Endothelial cell of umbilical vein (primary cell): ENCODE measurements around the gene NRXN3. TPM values are rescaled to one million over a fixed set of nuclear protein-coding genes. Genes with fewer than 3 reads are reported as not detected.

Source experiments
- BruUV-seq: library from RNA; stranded (reverse); fragments of 400-500 nt; replicated peaks from 2 replicates; lab custom pipeline; 2021; lab: Mats Ljungman, UMichigan
- CTCF ChIA-PET: fragments of 300-600, 350-600 bp; sonication (Branson Sonifier 250); formaldehyde crosslinking; loops from one replicate; lab custom pipeline; 2021; ENCODE audit warnings: antibody characterized with exemption, inconsistent platforms; lab: Charles Lee
- POLR2A ChIA-PET: fragments of 300-600, 350-600 bp; sonication (Branson Sonifier 250); formaldehyde crosslinking; loops from one replicate; lab custom pipeline; 2021; ENCODE audit warnings: antibody characterized with exemption, inconsistent platforms; lab: Charles Lee
- DNase-seq: peaks from one replicate; pipeline ENCODE4 v3.0.0-alpha.2; 2011; ENCODE audit warnings: low read depth, low spot score
- FAIRE-seq: peaks from 2 replicates; lab custom pipeline; 2011; peaks lifted over from hg19 to GRCh38; lab: Jason Lieb, UNC
- H2AFZ ChIP-seq: 2 replicates; pipeline ENCODE4 v1.6.0; 2012; ENCODE audit warnings: low read depth, low read length, control low read depth, inconsistent platforms
- H3K27ac ChIP-seq: 2 replicates; pipeline ENCODE4 v1.5.1; 2011; ENCODE audit warnings: low read depth, mild to moderate bottlenecking, control low read depth, low read length, moderate library complexity; ENCODE audit not compliant: insufficient read depth
- H3K27me3 ChIP-seq, 2 experiments: 2 replicates each; pipeline versions ENCODE4 v1.6.0 to v1.6.1; 2011; ENCODE audit warnings: low read length in 2 of 2, mixed read lengths in 1 of 2; ENCODE audit not compliant: control insufficient read depth in 2 of 2, insufficient read depth in 2 of 2
- H3K36me3 ChIP-seq, 2 experiments: 2 replicates in 1 of 2; 3 replicates in 1 of 2; pipeline ENCODE4 v1.5.1; 2011; ENCODE audit warnings: low read length in 2 of 2, mild to moderate bottlenecking in 1 of 2, moderate library complexity in 1 of 2; ENCODE audit not compliant: control insufficient read depth in 2 of 2, insufficient read depth in 2 of 2; ENCODE audit errors: extremely low read depth in 1 of 2
- H3K4me1 ChIP-seq: 3 replicates; pipeline ENCODE4 v1.5.1; 2011; ENCODE audit warnings: mild to moderate bottlenecking, low read length; ENCODE audit not compliant: control insufficient read depth, insufficient read depth; ENCODE audit errors: extremely low read depth
- H3K4me2 ChIP-seq: 2 replicates; pipeline ENCODE4 v1.6.1; 2011; ENCODE audit warnings: low read length, control low read depth, mixed read lengths; ENCODE audit not compliant: insufficient read depth
- H3K4me3 ChIP-seq, 3 experiments: fragments of 200-600 bp in 1 of 3; sonication (generic), shearing (Covaris generic) in 1 of 3; replicated peaks in 1 of 3; 2 replicates each; pipeline ENCODE4 v1.5.1; 2011 to 2016; ENCODE audit warnings: control low read depth in 3 of 3, low read length in 3 of 3, mild to moderate bottlenecking in 2 of 3, inconsistent platforms in 1 of 3, low read depth in 1 of 3, moderate library complexity in 1 of 3; ENCODE audit not compliant: insufficient read depth in 1 of 3
- H3K79me2 ChIP-seq: 2 replicates; pipeline ENCODE4 v1.6.0; 2012; ENCODE audit warnings: low read length, inconsistent platforms; ENCODE audit not compliant: control insufficient read depth, insufficient read depth
- H3K9ac ChIP-seq: replicated peaks from 2 replicates; pipeline ENCODE3; 2011; ENCODE audit warnings: low read length, control low read depth; ENCODE audit not compliant: insufficient read depth; ENCODE audit errors: extremely low read depth
- H3K9me1 ChIP-seq: replicated peaks from 3 replicates; pipeline ENCODE4 v1.6.0; 2011; ENCODE audit warnings: mild to moderate bottlenecking, low read length; ENCODE audit not compliant: control insufficient read depth, insufficient read depth; ENCODE audit errors: extremely low read depth
- H3K9me3 ChIP-seq: replicated peaks from 2 replicates; pipeline ENCODE4 v1.5.1; 2012; ENCODE audit warnings: low read length, inconsistent platforms; ENCODE audit not compliant: control insufficient read depth, insufficient read depth
- H4K20me1 ChIP-seq: replicated peaks from 2 replicates; pipeline ENCODE3; 2011; ENCODE audit warnings: mild to moderate bottlenecking, low read length; ENCODE audit not compliant: control insufficient read depth, insufficient read depth; ENCODE audit errors: extremely low read depth
- EZH2 ChIP-seq: IDR thresholded peaks from 2 replicates; pipeline ENCODE4 v1.6.1; 2012; ENCODE audit warnings: borderline replicate concordance, low read depth, mild to moderate bottlenecking, moderate library complexity, low read length, inconsistent platforms; ENCODE audit not compliant: severe bottlenecking
- FOS ChIP-seq: IDR thresholded peaks from 2 replicates; pipeline ENCODE4 v1.6.1; 2011; ENCODE audit warnings: mild to moderate bottlenecking, low read length, moderate library complexity, borderline replicate concordance; ENCODE audit not compliant: insufficient read depth
- GATA2 ChIP-seq: IDR thresholded peaks from 2 replicates; pipeline ENCODE4 v1.7.0; 2011; ENCODE audit warnings: low read depth, mild to moderate bottlenecking, moderate library complexity, mixed read lengths, low read length; ENCODE audit not compliant: insufficient read length, insufficient read depth
- JUN ChIP-seq: IDR thresholded peaks from 2 replicates; pipeline ENCODE4 v1.6.1; 2011; ENCODE audit warnings: borderline replicate concordance, low read depth; ENCODE audit not compliant: insufficient read length, insufficient read depth
- MYC ChIP-seq: IDR thresholded peaks from one replicate; pipeline ENCODE4 v1.6.1; 2011; ENCODE audit warnings: mild to moderate bottlenecking, low read depth, low read length
- POLR2A ChIP-seq: IDR thresholded peaks from 2 replicates; pipeline ENCODE4 v1.6.1; 2012; ENCODE audit warnings: low read depth, mild to moderate bottlenecking, control low read depth, low read length
- POLR2AphosphoS5 ChIP-seq: IDR thresholded peaks from 2 replicates; pipeline ENCODE4 v1.6.1; 2012; ENCODE audit warnings: low read depth, mild to moderate bottlenecking, control low read depth, low read length, moderate library complexity; ENCODE audit not compliant: insufficient read depth
- dilution Hi-C: fragments of 300-500 bp; cut with MboI; formaldehyde crosslinking; loops from one replicate; pipeline ENCODE4 v1.15.0; 2019; ENCODE audit warnings: low sequenced_read_pairs; ENCODE audit not compliant: extremely low pct_ligation_motif_present
- intact Hi-C: fragments of 100-400 bp; cut with micrococcal nuclease; formaldehyde crosslinking; loops from one replicate; pipeline ENCODE4 v1.10.0; 2022
- polyA plus RNA-seq, 4 experiments: library from polyadenylated mRNA; depleted of rRNA in 3 of 4; stranded (reverse) in 3 of 4; unstranded in 1 of 4; fragments of >200 nt; gene quantifications; 2 replicates each; pipeline versions ENCODE4 v1.2.1 to v1.2.3, GENCODE V29; 2011 to 2012; ENCODE audit warnings: missing spikeins in 1 of 4
- total RNA-seq: library from RNA; stranded (reverse); gene quantifications from 2 replicates; pipeline ENCODE4 v1.2.3, GENCODE V29; 2021
- TF ChIP-seq, protein P1 (sequence below): IDR thresholded peaks from 2 replicates; pipeline ENCODE4 v1.6.1; 2011; ENCODE audit not compliant: insufficient read depth, insufficient read length
- TF ChIP-seq, protein P2 (sequence below), 2 donors: IDR thresholded peaks; 1 replicate in 1 of 2; 2 replicates in 1 of 2; pipeline ENCODE4 v1.5.1; 2011; ENCODE audit warnings: low read length in 2 of 2, mild to moderate bottlenecking in 2 of 2, moderate library complexity in 2 of 2, control low read depth in 1 of 2, inconsistent platforms in 1 of 2, low read depth in 1 of 2; ENCODE audit not compliant: insufficient read depth in 1 of 2; ENCODE audit errors: extremely low read depth in 1 of 2

NRXN3 gene
- total and polyA plus RNA-seq, 2 donors (not counting 3 experiments of a cell fraction or from before 2014, with no cell fraction given), result 0.72 to 4.2 TPM

DNA sequence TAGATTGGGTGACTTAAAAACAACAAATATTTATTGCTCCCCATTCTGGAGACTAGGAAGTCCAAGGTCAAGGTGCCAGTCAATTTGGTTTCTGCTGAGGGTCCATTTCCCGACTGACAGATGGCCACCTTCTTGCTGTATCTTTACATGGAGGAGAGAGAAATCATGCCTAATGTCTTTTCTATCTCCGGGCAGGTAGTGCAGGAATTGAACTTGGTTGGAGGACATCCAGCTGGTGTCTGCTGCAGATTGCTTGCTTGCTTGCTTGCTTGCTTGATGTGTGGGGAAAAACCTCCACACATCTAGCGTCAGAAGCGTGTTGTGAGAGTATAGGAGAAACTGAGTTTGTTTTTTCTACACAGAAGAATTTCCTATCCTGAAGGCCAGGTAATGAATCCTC is 1479.7 kb downstream of the NRXN3 start:
- H2AFZ ChIP-seq, result no peak overlapping the region
- ChIA-PET CTCF (no interaction called here), POLR2A (no interaction called here)
- H3K27me3 ChIP-seq, result no peaks in the 10 kb centered on the region
- FAIRE-seq (no peak), DNase-seq (no peak)
- H3K9me1 ChIP-seq, result no peaks in the 10 kb centered on the region
- no peaks in the 10 kb centered on the region for H3K4me1 ChIP-seq
- no TSS peak for BruUV-seq
- dilution Hi-C loops (no loop called here), intact Hi-C loops (no loop called here)
- H3K9me3 ChIP-seq, result peaks cover 3% of the 10 kb centered on the region
- TF ChIP-seq, protein P1, sequence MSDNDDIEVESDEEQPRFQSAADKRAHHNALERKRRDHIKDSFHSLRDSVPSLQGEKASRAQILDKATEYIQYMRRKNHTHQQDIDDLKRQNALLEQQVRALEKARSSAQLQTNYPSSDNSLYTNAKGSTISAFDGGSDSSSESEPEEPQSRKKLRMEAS, result no peak
- TF ChIP-seq GATA2 (no peak), JUN (no peak), POLR2AphosphoS5 (no peak), POLR2A (no peak), EZH2 (no peak), MYC (no peak), FOS (no peak)
- TF ChIP-seq, protein P2, sequence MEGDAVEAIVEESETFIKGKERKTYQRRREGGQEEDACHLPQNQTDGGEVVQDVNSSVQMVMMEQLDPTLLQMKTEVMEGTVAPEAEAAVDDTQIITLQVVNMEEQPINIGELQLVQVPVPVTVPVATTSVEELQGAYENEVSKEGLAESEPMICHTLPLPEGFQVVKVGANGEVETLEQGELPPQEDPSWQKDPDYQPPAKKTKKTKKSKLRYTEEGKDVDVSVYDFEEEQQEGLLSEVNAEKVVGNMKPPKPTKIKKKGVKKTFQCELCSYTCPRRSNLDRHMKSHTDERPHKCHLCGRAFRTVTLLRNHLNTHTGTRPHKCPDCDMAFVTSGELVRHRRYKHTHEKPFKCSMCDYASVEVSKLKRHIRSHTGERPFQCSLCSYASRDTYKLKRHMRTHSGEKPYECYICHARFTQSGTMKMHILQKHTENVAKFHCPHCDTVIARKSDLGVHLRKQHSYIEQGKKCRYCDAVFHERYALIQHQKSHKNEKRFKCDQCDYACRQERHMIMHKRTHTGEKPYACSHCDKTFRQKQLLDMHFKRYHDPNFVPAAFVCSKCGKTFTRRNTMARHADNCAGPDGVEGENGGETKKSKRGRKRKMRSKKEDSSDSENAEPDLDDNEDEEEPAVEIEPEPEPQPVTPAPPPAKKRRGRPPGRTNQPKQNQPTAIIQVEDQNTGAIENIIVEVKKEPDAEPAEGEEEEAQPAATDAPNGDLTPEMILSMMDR (IDR thresholded peaks at IDR 0.05; ENCODE audit: extremely low read depth in 1 of 2, insufficient read depth in 1 of 2, low read depth in 1 of 2, low read length in 2 of 2), result no peak
- H3K36me3 ChIP-seq, result no peaks in the 10 kb centered on the region
- H3K4me3 ChIP-seq, result no peak overlapping the region
- H3K9ac ChIP-seq, result no peak overlapping the region
- no peaks in the 10 kb centered on the region for H3K79me2 ChIP-seq
- H3K4me2 ChIP-seq, result no peak overlapping the region
- H4K20me1 ChIP-seq, result no peaks in the 10 kb centered on the region
- no peak overlapping the region for H3K27ac ChIP-seq
